ENCODE data around the gene MMP24.

MMP24 gene

GRCh38 chr20:35271073-35271882 is 44.8 kb downstream of the MMP24 start:
- WGBS, 2 experiments, result 91 to 92% methylated on average over 20 of the region's 20 CpGs
- Histone ChIP-seq H3K4me1 (ENCODE audit: control insufficient read depth, insufficient read depth, low read length) (no peaks in the 10 kb centered on the region), H3K4me3 (ENCODE audit: insufficient read depth, low read depth, low read length) (no peak overlapping the region), H3K36me3 (ENCODE audit: control insufficient read depth, insufficient read depth, low read length) (no peaks in the 10 kb centered on the region), H3K9me3 (ENCODE audit: control insufficient read depth, low read length) (no peaks in the 10 kb centered on the region), H3K27ac (ENCODE audit: insufficient read depth, low read depth, low read length, poor library complexity, severe bottlenecking) (no peak overlapping the region), H3K27me3 (ENCODE audit: control insufficient read depth, insufficient read depth, low read length, poor library complexity, severe bottlenecking) (no peaks in the 10 kb centered on the region)

GRCh38 chr20:35271904-35272303 is 45.4 kb downstream of the MMP24 start:
- Histone ChIP-seq H3K27me3 (ENCODE audit: control insufficient read depth, insufficient read depth, low read length, poor library complexity, severe bottlenecking) (no peaks in the 10 kb centered on the region), H3K27ac (ENCODE audit: insufficient read depth, low read depth, low read length, poor library complexity, severe bottlenecking) (no peak overlapping the region), H3K9me3 (ENCODE audit: control insufficient read depth, low read length) (no peaks in the 10 kb centered on the region), H3K4me1 (ENCODE audit: control insufficient read depth, insufficient read depth, low read length) (no peaks in the 10 kb centered on the region), H3K4me3 (ENCODE audit: insufficient read depth, low read depth, low read length) (no peak overlapping the region), H3K36me3 (ENCODE audit: control insufficient read depth, insufficient read depth, low read length) (no peaks in the 10 kb centered on the region)
- 89 to 94% methylated on average over 7 of the region's 7 CpGs for WGBS, 2 experiments

GRCh38 chr20:35273449-35274171 is 47.1 kb downstream of the MMP24 start:
- no peak overlapping the region for H3K27ac ChIP-seq (ENCODE audit: insufficient read depth, low read depth, low read length, poor library complexity, severe bottlenecking)
- H3K36me3 ChIP-seq (ENCODE audit: control insufficient read depth, insufficient read depth, low read length), result no peaks in the 10 kb centered on the region
- H3K27me3 ChIP-seq (ENCODE audit: control insufficient read depth, insufficient read depth, low read length, poor library complexity, severe bottlenecking), result no peaks in the 10 kb centered on the region
- no peak overlapping the region for H3K4me3 ChIP-seq (ENCODE audit: insufficient read depth, low read depth, low read length)
- no peaks in the 10 kb centered on the region for H3K4me1 ChIP-seq (ENCODE audit: control insufficient read depth, insufficient read depth, low read length)
- WGBS, 2 experiments, result 82 to 84% methylated on average over 13 of the region's 13 CpGs
- H3K9me3 ChIP-seq (ENCODE audit: control insufficient read depth, low read length), result no peaks in the 10 kb centered on the region

- WGBS, 2 experiments, result 94% methylated on average over 24 of the region's 24 CpGs
- Histone ChIP-seq H3K9me3 (ENCODE audit: control insufficient read depth, low read length) (no peaks in the 10 kb centered on the region), H3K27ac (ENCODE audit: insufficient read depth, low read depth, low read length, poor library complexity, severe bottlenecking) (no peak overlapping the region), H3K36me3 (ENCODE audit: control insufficient read depth, insufficient read depth, low read length) (peaks cover 5% of the 10 kb centered on the region), H3K4me3 (ENCODE audit: insufficient read depth, low read depth, low read length) (no peak overlapping the region), H3K4me1 (ENCODE audit: control insufficient read depth, insufficient read depth, low read length) (no peaks in the 10 kb centered on the region), H3K27me3 (ENCODE audit: control insufficient read depth, insufficient read depth, low read length, poor library complexity, severe bottlenecking) (no peaks in the 10 kb centered on the region)
Measured at GRCh38 chr20:35274172-35275092, 47.9 kb downstream of the MMP24 start.

- H3K36me3 ChIP-seq (ENCODE audit: control insufficient read depth, insufficient read depth, low read length), result peaks cover 18% of the 10 kb centered on the region
- H3K4me3 ChIP-seq (ENCODE audit: insufficient read depth, low read depth, low read length), result no peak overlapping the region
- H3K27ac ChIP-seq (ENCODE audit: insufficient read depth, low read depth, low read length, poor library complexity, severe bottlenecking), result no peak overlapping the region
- 93 to 94% methylated on average over 12 of the region's 12 CpGs for WGBS, 2 experiments
- H3K9me3 ChIP-seq (ENCODE audit: control insufficient read depth, low read length), result no peaks in the 10 kb centered on the region
- H3K27me3 ChIP-seq (ENCODE audit: control insufficient read depth, insufficient read depth, low read length, poor library complexity, severe bottlenecking), result no peaks in the 10 kb centered on the region
- no peaks in the 10 kb centered on the region for H3K4me1 ChIP-seq (ENCODE audit: control insufficient read depth, insufficient read depth, low read length)
Measured at GRCh38 chr20:35275741-35276251, 49.3 kb downstream of the MMP24 start.

GRCh38 chr20:35276408-35276807 is 49.9 kb downstream of the MMP24 start:
- H3K36me3 ChIP-seq (ENCODE audit: control insufficient read depth, insufficient read depth, low read length), result peaks cover 22% of the 10 kb centered on the region
- no peak overlapping the region for H3K4me3 ChIP-seq (ENCODE audit: insufficient read depth, low read depth, low read length)
- H3K9me3 ChIP-seq (ENCODE audit: control insufficient read depth, low read length), result no peaks in the 10 kb centered on the region

GRCh38 chr20:35277127-35277526 is 50.6 kb downstream of the MMP24 start:
- WGBS, 2 experiments, result 33 to 34% methylated on average over 10 of the region's 10 CpGs
- H3K36me3 ChIP-seq (ENCODE audit: control insufficient read depth, insufficient read depth, low read length), result peaks cover 26% of the 10 kb centered on the region

More at GRCh38 chr20:35276408-35276807, 49.9 kb downstream of the MMP24 start:
- Histone ChIP-seq H3K4me1 (ENCODE audit: control insufficient read depth, insufficient read depth, low read length) (no peaks in the 10 kb centered on the region), H3K27me3 (ENCODE audit: control insufficient read depth, insufficient read depth, low read length, poor library complexity, severe bottlenecking) (no peaks in the 10 kb centered on the region), H3K27ac (ENCODE audit: insufficient read depth, low read depth, low read length, poor library complexity, severe bottlenecking) (no peak overlapping the region)
- WGBS, 2 experiments, result 83 to 86% methylated on average over 6 of the region's 6 CpGs

GRCh38 chr20:35277531-35278395 is 51.3 kb downstream of the MMP24 start, which contains the start of gene MMP24OS:
MMP24OS (minus strand) TSS chr20:35278122; CDS start chr20:35277929, 193 bp downstream.
- Histone ChIP-seq H3K4me1 (ENCODE audit: control insufficient read depth, insufficient read depth, low read length) (no peaks in the 10 kb centered on the region), H3K27me3 (ENCODE audit: control insufficient read depth, insufficient read depth, low read length, poor library complexity, severe bottlenecking) (no peaks in the 10 kb centered on the region), H3K4me3 (ENCODE audit: insufficient read depth, low read depth, low read length) (peak within 1 kb of the TSS; percentile 72), H3K27ac (ENCODE audit: insufficient read depth, low read depth, low read length, poor library complexity, severe bottlenecking) (peak within 1 kb of the TSS; percentile 75), H3K36me3 (ENCODE audit: control insufficient read depth, insufficient read depth, low read length) (peaks cover 29% of the 10 kb centered on the region), H3K9me3 (ENCODE audit: control insufficient read depth, low read length) (no peaks in the 10 kb centered on the region)
- WGBS, 2 experiments, result 1% methylated on average over 76 of the region's 76 CpGs

More at GRCh38 chr20:35277127-35277526, 50.6 kb downstream of the MMP24 start:
- Histone ChIP-seq H3K27ac (ENCODE audit: insufficient read depth, low read depth, low read length, poor library complexity, severe bottlenecking) (peak overlapping the region; percentile 75), H3K4me1 (ENCODE audit: control insufficient read depth, insufficient read depth, low read length) (no peaks in the 10 kb centered on the region), H3K9me3 (ENCODE audit: control insufficient read depth, low read length) (no peaks in the 10 kb centered on the region), H3K4me3 (ENCODE audit: insufficient read depth, low read depth, low read length) (peak overlapping the region; percentile 72), H3K27me3 (ENCODE audit: control insufficient read depth, insufficient read depth, low read length, poor library complexity, severe bottlenecking) (no peaks in the 10 kb centered on the region)

GRCh38 chr20:35279040-35279439 is 52.5 kb downstream of the MMP24 start:
- H3K9me3 ChIP-seq (ENCODE audit: control insufficient read depth, low read length), result no peaks in the 10 kb centered on the region
- peaks cover 29% of the 10 kb centered on the region for H3K36me3 ChIP-seq (ENCODE audit: control insufficient read depth, insufficient read depth, low read length)
- no peak overlapping the region for H3K27ac ChIP-seq (ENCODE audit: insufficient read depth, low read depth, low read length, poor library complexity, severe bottlenecking)
- 94 to 98% methylated on average over 5 of the region's 5 CpGs for WGBS, 2 experiments
- peaks cover 5% of the 10 kb centered on the region for H3K4me1 ChIP-seq (ENCODE audit: control insufficient read depth, insufficient read depth, low read length)
- H3K4me3 ChIP-seq (ENCODE audit: insufficient read depth, low read depth, low read length), result no peak overlapping the region
- no peaks in the 10 kb centered on the region for H3K27me3 ChIP-seq (ENCODE audit: control insufficient read depth, insufficient read depth, low read length, poor library complexity, severe bottlenecking)

Data from ectodermal cell (in vitro differentiated cells).